NB4 (cell line): ENCODE results near the gene ERMN.

Experiments used
- CTCF ChIP-seq: IDR thresholded peaks from one replicate; pipeline ENCODE4 v1.5.1; 2012; ENCODE audit warnings: low read depth, low read length
- MYC ChIP-seq: IDR thresholded peaks from 2 replicates; pipeline ENCODE4 v1.6.1; 2011; ENCODE audit warnings: low read depth, low read length
- POLR2A ChIP-seq: IDR thresholded peaks from 2 replicates; pipeline ENCODE4 v1.6.1; 2011; ENCODE audit warnings: mild to moderate bottlenecking; ENCODE audit not compliant: insufficient read length; ENCODE audit errors: extremely low read depth
- TF ChIP-seq, protein P1 (sequence below): IDR thresholded peaks from 2 replicates; pipeline ENCODE4 v1.6.1; 2011; ENCODE audit warnings: low read depth, low read length

DNA sequence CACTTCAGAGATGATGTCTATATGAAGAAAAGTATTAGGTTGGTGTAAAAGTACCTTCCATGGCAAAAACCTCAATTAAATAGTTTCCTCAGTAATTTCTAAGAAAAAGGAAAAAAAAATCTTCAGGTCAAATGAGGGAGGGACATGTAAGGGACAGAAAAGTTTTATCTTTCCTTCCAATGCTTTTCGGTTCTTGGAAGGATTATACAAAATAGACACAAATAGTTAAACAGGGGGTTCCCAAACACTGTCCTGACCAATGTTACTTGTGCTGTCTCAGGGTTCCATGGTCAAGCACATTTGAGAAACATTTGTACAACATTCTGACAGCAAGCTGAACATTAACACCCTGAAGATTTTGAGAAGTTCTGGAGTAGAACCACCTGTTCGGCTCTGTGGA is 22.0 kb downstream of the ERMN start:
- TF ChIP-seq CTCF (no peak), POLR2A (no peak), MYC (no peak)
- TF ChIP-seq, protein P1, sequence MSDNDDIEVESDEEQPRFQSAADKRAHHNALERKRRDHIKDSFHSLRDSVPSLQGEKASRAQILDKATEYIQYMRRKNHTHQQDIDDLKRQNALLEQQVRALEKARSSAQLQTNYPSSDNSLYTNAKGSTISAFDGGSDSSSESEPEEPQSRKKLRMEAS: no peak
